ENCODE data around the gene ROR1. TPM values are rescaled to one million over a fixed set of nuclear protein-coding genes. Genes with fewer than 3 reads are reported as not detected.
A peak's percentile ranks its signal among the peaks of the same experiment; 100 is the strongest.

Gene ROR1
- total RNA-seq, 2 donors from 2014 or later: 5.7 to 14.7 TPM

DNA sequence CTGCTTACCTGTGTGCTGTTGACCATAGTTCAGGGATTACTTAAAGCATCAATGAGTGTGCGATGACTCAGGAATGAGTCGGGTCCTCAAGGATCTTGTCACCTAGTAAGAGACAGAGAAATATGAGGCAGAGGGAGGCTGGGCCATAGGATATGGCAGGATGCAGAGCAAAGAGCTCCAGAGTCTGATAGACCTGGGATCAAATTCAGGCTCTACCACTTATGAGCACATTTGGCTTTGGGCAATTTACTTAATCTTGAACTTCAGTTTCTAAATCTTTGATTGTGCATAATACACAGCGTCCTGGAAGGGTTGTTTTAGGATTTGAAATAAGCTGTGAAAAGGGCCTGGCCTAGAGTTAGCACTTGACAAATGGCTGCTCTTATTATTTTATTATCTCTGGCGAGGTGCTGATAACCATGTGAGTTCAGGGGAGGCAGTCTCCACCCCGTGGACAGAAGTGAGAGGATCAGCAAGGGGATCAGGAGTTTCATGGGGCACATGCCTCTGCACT is 94.5 kb downstream of the ROR1 start:
- ATAC-seq: peak; percentile 53 to 56
- no peak for DNase-seq
- intact Hi-C loops (cut with DNase I): no loop called here

DNA sequence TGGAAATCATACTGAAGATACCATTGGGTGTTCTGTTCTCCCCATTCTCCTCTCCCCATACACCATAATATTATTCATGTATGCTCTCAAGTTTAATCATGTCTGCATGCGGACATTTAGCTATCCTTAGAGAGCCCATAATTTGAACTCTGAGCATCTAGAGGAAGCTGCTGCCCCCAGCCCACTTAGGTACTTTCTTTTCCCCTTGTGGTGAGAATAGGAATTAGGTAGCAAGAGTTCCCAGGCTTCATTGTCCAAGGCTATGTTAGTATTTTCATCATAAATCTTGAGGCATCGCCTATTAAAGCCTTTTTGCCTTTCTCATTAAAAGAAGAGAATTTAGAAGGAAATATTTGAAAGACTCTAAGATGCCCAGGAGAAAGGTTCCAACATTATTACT is 96.3 kb downstream of the ROR1 start:
- DNase-seq (no peak), ATAC-seq (no peak)
- intact Hi-C loops (cut with DNase I): no loop called here

DNA sequence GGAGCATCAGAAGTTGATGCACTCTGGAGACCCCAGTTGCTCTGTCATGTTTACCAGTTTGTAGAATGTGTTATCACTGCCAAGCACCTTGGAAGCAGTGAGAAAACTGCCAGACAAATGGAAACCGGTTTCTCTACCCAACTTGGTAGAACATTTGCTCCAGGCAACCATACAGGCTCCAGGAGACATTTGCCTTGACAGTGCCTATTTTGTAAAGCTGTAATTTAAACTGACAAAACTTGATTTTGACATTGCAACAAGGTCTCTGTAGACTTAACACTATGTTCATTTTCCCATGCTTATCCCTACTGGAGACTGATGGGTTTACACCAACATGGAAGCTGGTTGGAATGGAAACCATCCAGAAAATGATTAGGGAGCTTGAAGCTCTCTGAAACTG is 97.6 kb downstream of the ROR1 start:
- DNase-seq (no peak), ATAC-seq (no peak)
- intact Hi-C loops (cut with DNase I): no loop called here

DNA sequence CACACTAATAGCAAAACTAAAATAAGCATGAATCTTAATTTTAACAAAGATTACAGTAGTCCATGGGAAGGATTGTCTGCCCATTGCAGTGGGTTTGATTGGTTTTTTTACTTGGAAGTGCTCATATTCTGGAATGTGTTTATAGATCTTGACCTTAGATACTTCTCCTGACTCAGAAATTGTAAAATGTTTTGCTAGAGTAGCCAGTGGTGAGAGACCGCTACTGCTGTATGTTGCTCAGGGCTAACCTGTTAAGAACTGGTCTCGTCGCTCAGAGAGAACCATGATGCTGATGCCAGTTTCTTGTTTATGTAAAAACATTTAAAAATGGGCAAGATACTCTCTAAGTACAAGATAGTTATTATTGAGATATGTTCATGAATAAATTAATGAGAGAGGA is 99.9 kb downstream of the ROR1 start:
- no peak for ATAC-seq
- DNase-seq: no peak
- intact Hi-C loops (cut with DNase I): no loop called here

DNA sequence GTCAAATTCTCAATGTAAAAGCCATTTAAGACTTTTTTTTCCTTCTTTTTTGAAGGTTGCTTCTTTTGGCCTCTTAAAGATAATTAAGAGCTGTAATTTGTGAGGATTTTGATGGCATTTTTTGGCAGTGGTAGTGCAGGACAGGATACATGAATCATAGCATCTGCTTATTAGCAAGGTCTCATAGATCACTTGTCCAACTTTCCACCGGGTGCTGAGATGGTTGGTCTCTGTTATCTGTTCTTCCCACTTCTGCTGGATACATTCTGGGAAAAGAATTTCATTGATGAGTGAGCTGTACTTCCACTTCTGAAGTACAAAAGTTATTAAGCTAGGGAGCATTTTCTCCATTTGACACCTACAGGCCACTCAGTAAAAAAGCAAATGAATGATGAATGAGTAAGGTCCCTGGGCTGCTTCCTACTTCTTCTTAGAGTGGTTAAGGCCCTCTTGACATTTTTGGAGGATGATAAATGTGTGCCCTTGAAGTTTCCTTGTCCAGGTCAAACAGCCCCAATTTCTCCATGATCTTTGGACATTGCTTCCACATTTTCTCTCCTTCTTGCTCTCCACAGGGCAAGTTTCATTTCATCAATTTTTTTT is 100.6 kb downstream of the ROR1 start:
- ATAC-seq (peak in 1 of 2 donors; percentile 71), DNase-seq (no peak)
- intact Hi-C loops (cut with DNase I): no loop called here

DNA sequence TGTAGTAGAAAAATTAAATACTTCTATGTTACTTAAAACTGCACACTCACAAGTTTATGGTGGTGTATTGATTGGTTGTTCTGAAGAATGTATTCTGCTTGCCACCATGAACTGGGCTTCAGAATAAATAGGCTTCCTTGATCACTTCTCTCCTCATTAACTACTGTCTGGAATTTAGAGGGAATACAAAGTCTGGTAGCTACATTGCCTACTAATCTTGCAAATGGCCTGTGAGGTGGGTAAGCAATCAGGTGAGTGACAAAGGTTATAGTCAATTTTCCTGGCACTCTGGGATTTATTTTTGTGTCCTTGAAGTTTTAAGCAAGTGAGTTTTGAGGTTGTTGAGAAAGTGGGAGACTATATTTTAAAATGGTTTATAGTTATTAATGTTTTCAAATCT is 101.8 kb downstream of the ROR1 start:
- ATAC-seq (no peak), DNase-seq (no peak)
- intact Hi-C loops (cut with DNase I): no loop called here

DNA sequence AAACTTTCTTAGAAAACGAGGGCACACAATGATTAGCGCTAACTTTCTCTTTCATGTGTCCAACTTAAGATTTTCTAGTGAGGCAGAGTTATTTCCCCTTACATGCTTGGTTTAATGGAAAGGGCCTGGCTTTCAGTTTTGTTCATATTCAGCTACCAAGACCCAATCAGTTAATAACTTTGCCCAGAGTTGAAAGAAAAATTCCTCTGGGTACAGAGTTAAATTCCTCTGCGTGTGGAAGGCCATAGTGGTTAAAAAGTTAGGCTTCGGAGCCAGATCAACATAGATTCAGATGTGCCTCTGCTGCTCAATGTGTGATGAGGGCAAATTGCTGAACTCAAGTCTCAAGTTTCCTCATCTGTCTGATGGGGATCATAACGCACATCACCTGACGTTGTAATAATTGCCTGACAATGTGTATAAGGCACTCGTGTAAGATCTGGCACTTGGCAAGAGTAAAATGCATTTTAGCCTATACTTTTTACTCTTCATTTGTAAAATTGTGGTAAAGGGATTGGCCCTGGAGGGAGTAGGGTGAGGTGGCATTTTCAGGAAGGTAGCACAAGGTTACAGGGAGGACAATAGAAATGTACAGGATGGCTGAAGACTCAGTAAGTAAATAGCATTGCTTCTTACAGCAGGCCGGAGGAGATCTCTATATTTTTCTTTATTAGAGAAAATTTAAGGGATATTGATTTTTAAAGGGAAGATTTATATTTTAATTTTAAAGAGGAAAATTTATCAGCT is 103.4 kb downstream of the ROR1 start:
- DNase-seq (no peak), ATAC-seq (no peak)
- intact Hi-C loops (cut with DNase I): no loop called here

DNA sequence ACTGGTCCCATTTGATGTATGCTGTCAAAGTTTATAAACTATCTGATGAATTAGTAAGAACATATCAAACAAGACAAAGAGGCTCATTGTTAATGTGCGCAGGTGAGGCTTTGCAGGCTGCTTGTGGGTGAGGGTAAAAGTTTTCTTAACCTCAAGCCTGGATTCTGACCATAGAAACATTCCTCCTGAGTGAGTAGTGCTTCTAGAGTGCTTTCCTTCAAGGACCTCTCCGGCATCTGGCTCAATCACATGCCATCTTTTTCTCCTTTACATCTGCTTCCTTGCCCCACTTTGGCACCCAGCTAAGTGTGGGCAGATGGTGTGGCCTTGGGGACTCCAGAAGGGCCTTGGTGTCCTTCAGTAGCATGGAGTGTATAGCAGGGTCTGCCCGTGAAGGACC is 104.0 kb downstream of the ROR1 start:
- no peak for ATAC-seq
- DNase-seq: no peak
- intact Hi-C loops (cut with DNase I): no loop called here

DNA sequence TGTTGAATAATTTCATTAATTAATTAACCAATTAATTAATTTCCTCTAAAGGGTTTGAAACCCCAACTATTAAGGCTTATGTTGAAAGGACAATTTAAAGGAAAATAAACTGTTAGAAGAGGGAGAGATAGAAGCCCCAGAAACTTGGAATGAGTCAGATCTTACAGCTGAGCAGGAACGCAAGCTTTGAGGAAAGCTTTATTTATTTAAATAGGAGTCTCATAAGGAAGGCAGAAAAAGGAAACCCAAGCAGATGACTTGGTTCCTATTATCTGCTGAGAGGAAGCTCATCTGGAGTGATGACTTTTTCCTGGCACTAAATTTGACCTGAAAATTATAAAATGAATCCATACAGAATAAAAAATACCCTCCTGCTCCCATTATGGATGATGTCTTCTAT is 105.1 kb downstream of the ROR1 start:
- DNase-seq (no peak), ATAC-seq (no peak)
- intact Hi-C loops (cut with DNase I): no loop called here

DNA sequence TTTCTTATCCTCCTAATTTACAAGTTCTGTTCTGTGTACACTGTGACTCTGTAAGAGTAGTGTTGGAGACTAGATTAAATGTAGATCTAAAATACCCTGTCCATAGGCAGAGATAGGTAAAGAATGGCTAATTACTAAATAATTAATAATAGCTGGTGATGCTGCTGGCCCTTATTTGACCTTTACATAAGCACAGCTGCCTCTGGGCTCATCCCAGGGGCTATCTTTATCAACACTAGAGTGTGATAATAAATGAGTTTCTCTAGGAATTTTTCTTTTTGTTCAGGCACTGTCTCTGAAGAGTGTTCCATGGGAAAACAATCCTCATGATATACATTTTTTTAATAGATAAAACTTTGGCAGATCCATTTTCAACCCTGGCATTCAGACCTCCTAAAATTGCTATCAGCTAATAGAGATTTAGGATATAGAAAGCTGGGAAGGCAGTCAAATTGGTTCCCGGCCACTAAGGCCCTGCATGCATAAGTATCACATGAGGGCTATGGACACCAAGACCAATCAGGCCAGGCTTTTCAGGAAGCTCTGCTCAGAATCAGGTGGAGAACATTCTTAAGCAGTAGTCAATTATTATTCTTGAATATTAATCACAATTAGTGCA is 107.2 kb downstream of the ROR1 start:
- intact Hi-C loops (cut with DNase I): no loop called here
- DNase-seq (no peak), ATAC-seq (no peak)

DNA sequence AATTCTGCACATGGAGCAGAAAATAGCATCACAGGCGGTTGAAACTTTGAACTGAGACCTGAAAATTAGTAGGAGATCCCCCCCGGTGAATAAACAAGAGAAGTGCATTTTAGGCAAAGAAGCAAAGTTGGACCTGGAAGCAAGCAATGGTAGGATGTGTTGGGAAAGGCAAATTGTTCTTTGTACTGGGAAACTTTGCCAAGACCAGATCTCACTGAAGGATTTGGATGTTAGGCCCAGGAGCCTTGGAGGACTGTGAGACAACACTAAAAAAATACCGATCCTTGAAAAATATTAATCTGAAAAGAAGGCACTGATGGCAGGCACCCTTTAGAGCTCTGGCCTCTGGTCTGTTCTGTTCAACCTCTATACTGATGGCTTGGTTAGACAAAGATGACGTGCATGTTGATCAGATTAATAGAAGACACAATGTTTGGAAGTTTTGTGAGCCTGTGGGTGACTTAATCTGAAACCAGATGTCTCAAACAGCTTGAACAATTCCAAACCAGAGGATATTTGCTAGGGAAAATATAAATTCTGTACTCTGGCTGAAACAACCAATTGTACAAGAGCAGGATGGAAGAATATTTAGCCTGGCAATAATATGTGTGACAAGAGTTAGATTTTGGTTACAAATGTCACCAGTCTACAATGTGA is 108.4 kb downstream of the ROR1 start:
- DNase-seq: no peak
- intact Hi-C loops (cut with DNase I): no loop called here
- peak in 1 of 2 donors; percentile 22 for ATAC-seq

DNA sequence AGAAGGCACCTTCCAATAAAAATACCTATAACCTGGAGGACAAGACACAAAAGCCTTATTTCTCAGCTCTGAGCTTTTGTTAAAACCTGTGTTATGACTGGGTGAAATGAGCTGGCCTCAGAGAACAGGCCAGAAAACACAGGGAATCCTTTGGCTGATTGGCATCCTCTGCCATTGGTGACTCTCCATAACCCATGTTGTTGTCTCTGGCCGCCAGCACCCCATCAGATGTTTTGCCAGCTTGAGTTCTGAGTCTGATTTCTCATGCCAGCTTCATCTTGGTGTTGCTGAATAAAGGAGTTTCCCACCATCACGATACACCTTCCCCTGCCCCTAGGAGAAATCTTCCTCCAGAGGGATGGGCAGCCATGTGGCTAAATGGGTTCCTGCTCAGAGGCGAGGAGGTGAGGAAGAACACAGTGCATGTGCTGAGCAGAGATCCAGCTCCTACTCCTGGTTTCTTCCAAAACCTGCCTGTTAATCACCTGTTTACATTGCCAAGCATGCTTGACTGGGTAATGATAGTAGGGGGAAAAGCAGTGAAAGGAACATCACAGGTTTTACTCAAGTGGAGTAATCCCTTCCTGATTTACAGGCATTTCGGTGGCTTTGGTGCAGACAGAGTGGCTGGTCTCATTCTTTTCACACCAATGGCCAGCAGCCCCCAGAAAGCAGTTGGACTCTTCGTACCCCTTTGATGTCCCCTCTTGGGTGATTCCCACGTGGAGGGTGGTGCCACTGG is 109.8 kb downstream of the ROR1 start:
- ATAC-seq (no peak), DNase-seq (no peak)
- intact Hi-C loops (cut with DNase I): no loop called here

DNA sequence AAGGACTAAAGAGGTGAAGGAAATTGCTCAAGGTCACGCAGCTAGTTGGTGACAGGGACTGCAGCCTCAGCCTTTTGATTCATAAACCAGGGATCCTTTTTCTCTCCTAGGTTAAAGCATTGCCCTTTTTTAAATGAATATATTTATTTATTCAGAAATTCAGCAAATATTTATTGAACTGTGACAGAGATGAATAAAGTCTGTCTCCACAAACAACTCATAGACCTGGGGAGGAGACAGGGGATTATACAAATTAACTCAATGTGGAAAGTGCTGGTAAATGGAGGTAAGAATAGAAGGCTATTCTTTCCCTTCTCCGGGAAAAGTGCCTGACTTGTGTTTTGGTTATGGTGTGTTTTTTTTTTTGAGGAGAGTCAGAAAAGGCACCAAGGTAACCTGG is 110.7 kb downstream of the ROR1 start:
- intact Hi-C loops (cut with DNase I): no loop called here
- DNase-seq (no peak), ATAC-seq (no peak)

DNA sequence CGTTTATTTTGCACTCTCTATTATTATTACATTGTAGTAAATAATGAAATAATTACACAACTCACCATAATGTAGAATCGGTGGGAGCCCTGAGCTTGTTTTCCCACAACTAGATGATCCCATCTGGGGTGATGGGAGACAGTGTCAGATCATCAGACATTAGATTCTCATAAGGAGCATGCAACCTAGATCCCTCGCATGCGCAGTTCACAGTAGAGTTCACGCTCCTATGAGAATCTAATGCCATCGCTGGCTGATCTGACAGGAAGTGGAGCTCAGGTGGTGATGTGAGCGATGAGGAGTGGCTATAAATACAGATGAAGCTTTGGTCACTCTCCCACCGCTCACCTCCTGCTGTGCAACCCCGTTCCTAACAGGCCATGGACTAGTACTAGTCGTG is 112.1 kb downstream of the ROR1 start:
- DNase-seq (no peak), ATAC-seq (no peak)
- intact Hi-C loops (cut with DNase I): no loop called here

DNA sequence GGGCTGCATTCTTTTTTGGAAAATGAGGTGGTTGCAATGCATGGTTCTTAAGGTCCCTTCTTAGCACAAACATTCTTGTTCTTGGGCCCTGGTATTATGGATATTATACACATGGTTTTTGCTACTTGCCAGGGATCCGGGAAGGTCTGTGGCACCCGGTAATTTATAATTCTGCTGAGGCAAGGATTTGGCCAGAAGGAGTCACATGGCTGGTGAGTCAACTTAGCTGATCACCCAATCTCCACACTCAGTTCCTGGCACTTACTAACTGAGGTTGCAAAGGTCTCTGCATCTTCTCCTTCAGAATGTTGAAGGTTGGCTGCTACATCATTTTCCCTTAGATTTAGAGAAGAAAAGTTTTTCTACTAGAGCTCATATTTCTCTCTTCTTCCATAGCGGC is 112.5 kb downstream of the ROR1 start:
- intact Hi-C loops (cut with DNase I): no loop called here
- DNase-seq (no peak), ATAC-seq (no peak)

DNA sequence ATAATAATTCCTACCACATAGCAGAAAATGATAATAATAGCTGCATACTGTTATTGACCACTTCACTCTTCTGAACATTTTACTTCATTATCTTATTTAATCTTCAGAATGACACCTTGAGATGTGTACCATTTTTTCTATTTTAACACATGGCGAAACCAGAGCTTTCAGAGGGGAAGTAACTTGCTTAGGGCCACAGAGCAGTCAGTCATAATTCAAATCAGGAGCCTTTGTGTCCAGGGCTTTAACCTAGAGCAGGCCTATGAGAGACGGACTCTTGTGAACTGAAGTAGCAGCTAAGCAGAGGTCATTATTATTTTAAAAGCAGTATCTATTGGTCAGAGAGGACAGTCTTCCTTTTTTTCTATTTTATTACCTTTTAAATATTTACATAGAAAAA is 114.0 kb downstream of the ROR1 start:
- intact Hi-C loops (cut with DNase I): no loop called here
- DNase-seq (no peak), ATAC-seq (no peak)

DNA sequence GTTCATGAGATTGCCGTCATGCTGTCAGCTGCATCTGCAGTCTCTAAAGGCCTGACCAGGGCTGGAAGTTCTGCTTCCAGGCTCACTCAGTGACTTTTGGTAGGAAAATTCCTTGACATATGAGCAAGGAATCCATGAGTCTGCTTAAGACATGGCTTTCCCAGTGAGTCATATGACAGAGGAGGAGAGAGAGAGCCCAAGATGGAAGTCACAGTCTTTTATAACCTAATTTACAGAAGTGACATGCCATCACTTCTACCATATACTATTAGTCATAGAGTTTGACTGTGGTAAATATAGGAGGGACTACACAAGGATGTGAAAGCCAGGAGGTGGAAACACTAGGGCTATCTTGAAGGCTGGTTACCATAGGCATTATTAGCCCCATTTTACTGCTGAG is 115.2 kb downstream of the ROR1 start:
- intact Hi-C loops (cut with DNase I): no loop called here
- DNase-seq (no peak), ATAC-seq (no peak)

DNA sequence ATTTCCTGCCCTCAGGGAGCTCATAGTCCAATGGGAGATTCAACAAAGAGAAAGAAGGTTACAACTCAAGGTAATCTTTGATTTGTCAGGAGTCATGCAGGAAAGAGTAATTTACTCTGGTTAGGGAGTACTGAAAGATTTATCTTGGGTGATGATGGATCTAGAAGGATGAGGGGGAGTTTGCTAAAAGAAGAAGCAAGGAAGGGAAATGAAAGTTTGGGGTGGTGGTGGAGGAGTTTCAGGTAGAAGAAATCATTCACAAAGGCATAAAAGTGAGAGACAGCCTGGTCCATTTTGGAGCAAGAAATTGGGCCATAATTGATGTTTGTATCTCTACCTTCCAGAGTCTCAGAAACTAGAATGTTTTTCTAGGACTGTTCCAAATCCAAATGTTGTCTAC is 116.7 kb downstream of the ROR1 start:
- no peak for ATAC-seq
- intact Hi-C loops (cut with DNase I): no loop called here
- no peak for DNase-seq

DNA sequence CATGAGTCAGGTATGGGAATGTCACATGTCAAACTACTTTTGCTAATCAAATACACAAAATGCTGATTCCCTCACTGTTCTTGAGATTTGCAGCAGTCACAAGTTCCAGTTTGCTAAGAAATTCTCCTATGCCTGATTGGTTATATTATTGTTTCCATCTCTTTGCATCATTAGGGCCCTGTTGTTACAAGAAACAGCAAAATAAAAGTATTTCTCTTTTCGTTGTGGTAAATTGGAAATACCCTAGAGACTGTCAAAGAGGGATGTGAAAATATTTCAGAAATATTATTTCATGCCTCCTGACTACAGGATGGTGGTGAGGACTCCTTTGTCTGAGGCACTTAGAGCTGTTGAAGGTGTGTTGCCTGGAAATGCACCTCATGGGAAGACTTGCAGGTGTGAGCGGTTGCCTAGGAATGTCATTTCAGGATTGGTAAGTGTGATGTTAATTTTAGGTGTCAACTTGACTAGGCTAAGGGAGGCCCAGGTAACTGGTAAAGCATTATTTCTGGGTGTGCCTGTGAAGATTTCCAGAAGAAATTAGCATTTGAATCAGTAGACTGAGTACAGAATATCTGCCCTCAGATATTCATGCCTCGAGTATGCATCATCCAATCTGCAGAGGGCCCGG is 117.4 kb downstream of the ROR1 start:
- intact Hi-C loops (cut with DNase I): no loop called here
- ATAC-seq: no peak
- no peak for DNase-seq
